HEK293 (cell line): ENCODE data around the gene TNS1.

Experiments
- CTCF ChIA-PET: fragments of 350-600 bp; formaldehyde crosslinking; extraction: SDS; loops from one replicate; lab custom pipeline; 2021; ENCODE audit warnings: antibody characterized with exemption; lab: Yijun Ruan, JAX
- POLR2A ChIA-PET: fragments of 300-600 bp; formaldehyde crosslinking; extraction: SDS; loops from one replicate; lab custom pipeline; 2020; ENCODE audit warnings: antibody characterized with exemption, inconsistent platforms; lab: Yijun Ruan, JAX
- H3K27ac ChIP-seq: fragments of 200-500 bp; sonication (Bioruptor generic); 2 replicates; pipeline ENCODE4 v1.5.1; 2014; ENCODE audit warnings: low read depth, low read length, control low read depth, inconsistent platforms; ENCODE audit errors: extremely low read depth
- H3K36me3 ChIP-seq, 2 experiments: fragments of 200-500 bp in 1 of 2; sonication (Bioruptor generic) in 1 of 2; 1 replicate in 1 of 2; 2 replicates in 1 of 2; pipeline ENCODE4 v1.5.1; 2014 to 2017; ENCODE audit warnings: inconsistent platforms in 2 of 2, low read length in 2 of 2; ENCODE audit not compliant: control insufficient read depth in 2 of 2, insufficient read depth in 1 of 2
- H3K4me1 ChIP-seq: fragments of 200-500 bp; sonication (Bioruptor generic); 2 replicates; pipeline ENCODE4 v1.5.1; 2014; ENCODE audit warnings: mild to moderate bottlenecking, low read length, inconsistent platforms; ENCODE audit not compliant: control insufficient read depth, insufficient read depth
- H3K4me3 ChIP-seq: 2 replicates; pipeline ENCODE4 v1.5.1; 2011; ENCODE audit warnings: low read depth, mild to moderate bottlenecking, control low read depth, low read length, moderate library complexity
- H3K9me3 ChIP-seq: fragments of 200-500 bp; sonication (Bioruptor generic); 2 replicates; pipeline ENCODE4 v1.5.1; 2014; ENCODE audit warnings: low read depth, low read length, inconsistent platforms; ENCODE audit not compliant: control insufficient read depth, insufficient read depth
- BCL11A ChIP-seq: fragments of 450-650 bp; formaldehyde crosslinking; IDR thresholded peaks from 2 replicates; pipeline ENCODE4 v1.5.1; 2016; ENCODE audit warnings: low read depth, missing biosample characterization, missing genetic modification characterization
- KLF1 ChIP-seq: fragments of 450-650 bp; formaldehyde crosslinking; IDR thresholded peaks from 2 replicates; pipeline ENCODE4 v1.5.1; 2016; ENCODE audit warnings: missing biosample characterization, missing genetic modification characterization
- KLF16 ChIP-seq: fragments of 450-650 bp; formaldehyde crosslinking; IDR thresholded peaks from 2 replicates; pipeline ENCODE4 v1.5.1; 2017; ENCODE audit warnings: missing biosample characterization, missing genetic modification characterization
- KLF7 ChIP-seq: fragments of 450-650 bp; formaldehyde crosslinking; IDR thresholded peaks from 2 replicates; pipeline ENCODE4 v1.5.1; 2016; ENCODE audit warnings: missing biosample characterization, missing genetic modification characterization, borderline replicate concordance
- SALL2 ChIP-seq: fragments of 450-650 bp; formaldehyde crosslinking; IDR thresholded peaks from 2 replicates; pipeline ENCODE4 v1.5.0; 2017; ENCODE audit warnings: missing biosample characterization, mild to moderate bottlenecking, missing genetic modification characterization, borderline replicate concordance
- SCRT1 ChIP-seq: fragments of 450-650 bp; formaldehyde crosslinking; IDR thresholded peaks from 2 replicates; pipeline ENCODE4 v1.5.1; 2016; ENCODE audit warnings: missing biosample characterization, missing genetic modification characterization, borderline replicate concordance
- SP2 ChIP-seq: fragments of 450-650 bp; formaldehyde crosslinking; IDR thresholded peaks from 2 replicates; pipeline ENCODE4 v1.5.1; 2016; ENCODE audit warnings: missing biosample characterization, missing genetic modification characterization
- ZBTB1 ChIP-seq: fragments of 450-650 bp; formaldehyde crosslinking; IDR thresholded peaks from 2 replicates; pipeline ENCODE4 v1.5.1; 2016; ENCODE audit warnings: missing biosample characterization, missing genetic modification characterization
- ZBTB17 ChIP-seq: fragments of 450-650 bp; formaldehyde crosslinking; IDR thresholded peaks from 2 replicates; pipeline ENCODE4 v1.5.1; 2016; ENCODE audit warnings: missing biosample characterization, missing genetic modification characterization
- ZBTB8A ChIP-seq: fragments of 450-650 bp; formaldehyde crosslinking; IDR thresholded peaks from 2 replicates; pipeline ENCODE4 v1.5.1; 2016; ENCODE audit warnings: missing biosample characterization, missing genetic modification characterization
- ZNF114 ChIP-seq: fragments of 450-650 bp; formaldehyde crosslinking; IDR thresholded peaks from 2 replicates; pipeline ENCODE4 v1.5.0; 2017; ENCODE audit warnings: missing biosample characterization, missing genetic modification characterization
- ZNF132 ChIP-seq: fragments of 450-650 bp; formaldehyde crosslinking; IDR thresholded peaks from 2 replicates; pipeline ENCODE4 v1.5.1; 2017; ENCODE audit warnings: missing biosample characterization, missing genetic modification characterization, borderline replicate concordance
- ZNF221 ChIP-seq: fragments of 450-650 bp; formaldehyde crosslinking; IDR thresholded peaks from 2 replicates; pipeline ENCODE4 v1.5.1; 2017; ENCODE audit warnings: missing biosample characterization, missing genetic modification characterization, borderline replicate concordance
- ZNF292 ChIP-seq: fragments of 450-650 bp; formaldehyde crosslinking; IDR thresholded peaks from 2 replicates; pipeline ENCODE4 v1.5.1; 2016; ENCODE audit warnings: low read depth, missing biosample characterization, missing genetic modification characterization, borderline replicate concordance
- ZNF335 ChIP-seq: fragments of 450-650 bp; formaldehyde crosslinking; conservative IDR thresholded peaks from 2 replicates; pipeline ENCODE4 v1.5.1; 2016; ENCODE audit warnings: missing biosample characterization, missing genetic modification characterization
- ZNF394 ChIP-seq: fragments of 450-650 bp; formaldehyde crosslinking; IDR thresholded peaks from 2 replicates; pipeline ENCODE4 v1.5.1; 2016; ENCODE audit warnings: missing biosample characterization, missing genetic modification characterization, mild to moderate bottlenecking, moderate library complexity, borderline replicate concordance
- ZNF521 ChIP-seq: fragments of 450-650 bp; formaldehyde crosslinking; IDR thresholded peaks from 2 replicates; pipeline ENCODE4 v1.5.1; 2017; ENCODE audit warnings: missing biosample characterization, mild to moderate bottlenecking, missing genetic modification characterization
- ZNF660 ChIP-seq: fragments of 450-650 bp; IDR thresholded peaks from 2 replicates; pipeline ENCODE4 v1.5.1; 2018; ENCODE audit warnings: missing biosample characterization, mild to moderate bottlenecking, missing genetic modification characterization
- ZNF677 ChIP-seq: fragments of 450-650 bp; IDR thresholded peaks from 2 replicates; pipeline ENCODE4 v1.5.0; 2018; ENCODE audit warnings: missing biosample characterization, mild to moderate bottlenecking, missing genetic modification characterization, moderate library complexity
- ZNF768 ChIP-seq: fragments of 450-650 bp; formaldehyde crosslinking; IDR thresholded peaks from 2 replicates; pipeline ENCODE4 v1.5.1; 2018; ENCODE audit warnings: missing biosample characterization, mild to moderate bottlenecking, missing genetic modification characterization
- ZSCAN16 ChIP-seq: fragments of 450-650 bp; formaldehyde crosslinking; IDR thresholded peaks from 2 replicates; pipeline ENCODE4 v1.5.1; 2016; ENCODE audit warnings: missing biosample characterization, missing genetic modification characterization
- TF ChIP-seq, protein P1 (sequence below): fragments of 450-650 bp; formaldehyde crosslinking; IDR thresholded peaks from 2 replicates; pipeline ENCODE4 v1.5.1; 2016; ENCODE audit warnings: missing biosample characterization, missing genetic modification characterization
- TF ChIP-seq, protein P2 (sequence below): fragments of 450-650 bp; formaldehyde crosslinking; IDR thresholded peaks from 2 replicates; pipeline ENCODE4 v1.5.1; 2016; ENCODE audit warnings: missing biosample characterization, missing genetic modification characterization
- TF ChIP-seq, protein P3 (sequence below): fragments of 450-650 bp; formaldehyde crosslinking; IDR thresholded peaks from 2 replicates; pipeline ENCODE4; 2016; ENCODE audit warnings: missing biosample characterization, missing genetic modification characterization
- TF ChIP-seq, protein P4 (sequence below): fragments of 450-650 bp; formaldehyde crosslinking; optimal IDR thresholded peaks from 2 replicates; pipeline ENCODE3; 2016; ENCODE audit warnings: missing biosample characterization, mild to moderate bottlenecking, missing genetic modification characterization
- TF ChIP-seq, protein P5 (sequence below): fragments of 450-650 bp; formaldehyde crosslinking; IDR thresholded peaks from 2 replicates; pipeline ENCODE4 v1.5.1; 2016; ENCODE audit warnings: missing biosample characterization, missing genetic modification characterization
- TF ChIP-seq, protein P6 (sequence below): fragments of 450-650 bp; formaldehyde crosslinking; IDR thresholded peaks from 2 replicates; pipeline ENCODE4 v1.5.1; 2016; ENCODE audit warnings: missing biosample characterization, missing genetic modification characterization

Gene TNS1

DNA sequence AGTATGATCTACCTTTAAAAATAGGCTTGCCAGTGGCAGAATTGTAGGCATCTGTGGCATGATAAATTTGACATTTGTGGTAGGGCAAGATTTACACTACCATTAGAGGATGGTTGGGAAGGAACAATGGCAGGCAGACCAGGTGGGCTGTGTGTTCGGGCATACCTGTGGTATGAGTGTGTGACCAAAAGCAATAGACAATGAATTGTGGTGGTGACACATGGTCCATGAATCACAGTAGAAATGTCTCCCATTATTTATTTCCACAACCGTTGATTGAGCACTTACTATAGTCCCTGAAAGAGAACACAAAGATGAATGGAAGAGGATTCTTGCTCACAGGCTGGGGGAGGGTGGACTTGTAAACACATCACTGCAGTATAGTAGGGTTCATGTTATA lies 36.4 kb upstream of the TNS1 start:
- H3K4me1 ChIP-seq = no peaks in the 10 kb centered on the region
- H3K36me3 ChIP-seq = no peaks in the 10 kb centered on the region
- no peak overlapping the region for H3K4me3 ChIP-seq
- H3K27ac ChIP-seq = no peak overlapping the region
- no peaks in the 10 kb centered on the region for H3K9me3 ChIP-seq
- TF ChIP-seq, protein P1, sequence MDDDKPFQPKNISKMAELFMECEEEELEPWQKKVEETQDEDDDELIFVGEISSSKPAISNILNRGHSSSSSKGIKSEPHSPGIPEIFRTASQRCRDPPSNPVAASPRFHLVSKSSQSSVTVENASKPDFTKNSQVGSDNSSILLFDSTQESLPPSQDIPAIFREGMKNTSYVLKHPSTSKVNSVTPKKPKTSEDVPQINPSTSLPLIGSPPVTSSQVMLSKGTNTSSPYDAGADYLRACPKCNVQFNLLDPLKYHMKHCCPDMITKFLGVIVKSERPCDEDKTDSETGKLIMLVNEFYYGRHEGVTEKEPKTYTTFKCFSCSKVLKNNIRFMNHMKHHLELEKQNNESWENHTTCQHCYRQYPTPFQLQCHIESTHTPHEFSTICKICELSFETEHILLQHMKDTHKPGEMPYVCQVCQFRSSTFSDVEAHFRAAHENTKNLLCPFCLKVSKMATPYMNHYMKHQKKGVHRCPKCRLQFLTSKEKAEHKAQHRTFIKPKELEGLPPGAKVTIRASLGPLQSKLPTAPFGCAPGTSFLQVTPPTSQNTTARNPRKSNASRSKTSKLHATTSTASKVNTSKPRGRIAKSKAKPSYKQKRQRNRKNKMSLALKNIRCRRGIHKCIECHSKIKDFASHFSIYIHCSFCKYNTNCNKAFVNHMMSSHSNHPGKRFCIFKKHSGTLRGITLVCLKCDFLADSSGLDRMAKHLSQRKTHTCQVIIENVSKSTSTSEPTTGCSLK (tag by site-specific recombination) = no peak
- TF ChIP-seq ZNF221 (tag by site-specific recombination) (no peak), SCRT1 (tag by site-specific recombination) (no peak), ZNF768 (no peak), ZBTB8A (tag by site-specific recombination) (no peak), BCL11A (tag by site-specific recombination) (no peak), ZNF335 (no peak), ZBTB1 (tag by site-specific recombination) (no peak), ZNF677 (no peak), ZNF292 (tag by site-specific recombination) (no peak), ZNF132 (tag by site-specific recombination) (no peak), KLF7 (no peak), ZNF521 (tag by site-specific recombination) (no peak)
- TF ChIP-seq, protein P2, sequence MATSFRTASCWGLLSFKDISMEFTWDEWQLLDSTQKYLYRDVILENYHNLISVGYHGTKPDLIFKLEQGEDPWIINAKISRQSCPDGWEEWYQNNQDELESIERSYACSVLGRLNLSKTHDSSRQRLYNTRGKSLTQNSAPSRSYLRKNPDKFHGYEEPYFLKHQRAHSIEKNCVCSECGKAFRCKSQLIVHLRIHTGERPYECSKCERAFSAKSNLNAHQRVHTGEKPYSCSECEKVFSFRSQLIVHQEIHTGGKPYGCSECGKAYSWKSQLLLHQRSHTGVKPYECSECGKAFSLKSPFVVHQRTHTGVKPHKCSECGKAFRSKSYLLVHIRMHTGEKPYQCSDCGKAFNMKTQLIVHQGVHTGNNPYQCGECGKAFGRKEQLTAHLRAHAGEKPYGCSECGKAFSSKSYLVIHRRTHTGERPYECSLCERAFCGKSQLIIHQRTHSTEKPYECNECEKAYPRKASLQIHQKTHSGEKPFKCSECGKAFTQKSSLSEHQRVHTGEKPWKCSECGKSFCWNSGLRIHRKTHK (tag by site-specific recombination) = no peak
- TF ChIP-seq, protein P3, sequence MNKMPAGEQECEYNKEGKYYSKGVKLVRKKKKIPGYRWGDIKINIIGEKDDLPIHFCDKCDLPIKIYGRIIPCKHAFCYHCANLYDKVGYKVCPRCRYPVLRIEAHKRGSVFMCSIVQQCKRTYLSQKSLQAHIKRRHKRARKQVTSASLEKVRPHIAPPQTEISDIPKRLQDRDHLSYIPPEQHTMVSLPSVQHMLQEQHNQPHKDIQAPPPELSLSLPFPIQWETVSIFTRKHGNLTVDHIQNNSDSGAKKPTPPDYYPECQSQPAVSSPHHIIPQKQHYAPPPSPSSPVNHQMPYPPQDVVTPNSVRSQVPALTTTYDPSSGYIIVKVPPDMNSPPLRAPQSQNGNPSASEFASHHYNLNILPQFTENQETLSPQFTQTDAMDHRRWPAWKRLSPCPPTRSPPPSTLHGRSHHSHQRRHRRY (tag by site-specific recombination) = no peak
- POLR2A ChIA-PET = no interaction called here
- CTCF ChIA-PET = interaction anchor here (1.1 to 2.8 kb wide), 3 partner anchors 250 to 253 kb away, joined by 3 to 16 read pairs (median 4); no protein-coding TSS in a partner anchor

DNA sequence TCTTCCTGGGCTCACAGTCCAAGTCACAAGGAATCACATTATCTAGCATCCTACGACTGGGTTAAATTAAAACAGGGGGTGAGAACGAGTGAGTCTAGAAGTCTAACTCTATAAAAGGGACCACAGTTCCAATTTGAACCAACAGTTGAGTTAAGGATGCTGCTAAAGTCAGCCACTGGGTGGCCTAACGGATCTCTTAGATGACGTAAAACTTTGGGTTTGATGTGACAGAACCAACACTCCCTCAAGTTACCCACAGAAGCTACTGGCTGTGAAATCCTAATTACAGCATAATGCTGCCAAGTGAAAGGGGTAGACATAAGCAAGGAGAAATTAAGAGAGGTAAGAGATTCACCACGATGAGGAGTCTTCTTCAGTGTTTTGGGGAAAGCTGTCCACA lies 33.6 kb upstream of the TNS1 start:
- ChIA-PET CTCF (interaction anchor here (0.7 to 2.9 kb wide), 7 partner anchors 9 to 250 kb away, joined by 3 to 25 read pairs (median 3); no protein-coding TSS in a partner anchor), POLR2A (no interaction called here)
- Histone ChIP-seq H3K4me3 (no peak overlapping the region), H3K4me1 (no peaks in the 10 kb centered on the region), H3K36me3 (no peaks in the 10 kb centered on the region), H3K27ac (no peak overlapping the region), H3K9me3 (no peaks in the 10 kb centered on the region)
- TF ChIP-seq, protein P4, sequence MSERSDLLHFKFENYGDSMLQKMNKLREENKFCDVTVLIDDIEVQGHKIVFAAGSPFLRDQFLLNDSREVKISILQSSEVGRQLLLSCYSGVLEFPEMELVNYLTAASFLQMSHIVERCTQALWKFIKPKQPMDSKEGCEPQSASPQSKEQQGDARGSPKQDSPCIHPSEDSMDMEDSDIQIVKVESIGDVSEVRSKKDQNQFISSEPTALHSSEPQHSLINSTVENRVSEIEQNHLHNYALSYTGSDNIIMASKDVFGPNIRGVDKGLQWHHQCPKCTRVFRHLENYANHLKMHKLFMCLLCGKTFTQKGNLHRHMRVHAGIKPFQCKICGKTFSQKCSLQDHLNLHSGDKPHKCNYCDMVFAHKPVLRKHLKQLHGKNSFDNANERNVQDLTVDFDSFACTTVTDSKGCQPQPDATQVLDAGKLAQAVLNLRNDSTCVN = no peak
- TF ChIP-seq, protein P5, sequence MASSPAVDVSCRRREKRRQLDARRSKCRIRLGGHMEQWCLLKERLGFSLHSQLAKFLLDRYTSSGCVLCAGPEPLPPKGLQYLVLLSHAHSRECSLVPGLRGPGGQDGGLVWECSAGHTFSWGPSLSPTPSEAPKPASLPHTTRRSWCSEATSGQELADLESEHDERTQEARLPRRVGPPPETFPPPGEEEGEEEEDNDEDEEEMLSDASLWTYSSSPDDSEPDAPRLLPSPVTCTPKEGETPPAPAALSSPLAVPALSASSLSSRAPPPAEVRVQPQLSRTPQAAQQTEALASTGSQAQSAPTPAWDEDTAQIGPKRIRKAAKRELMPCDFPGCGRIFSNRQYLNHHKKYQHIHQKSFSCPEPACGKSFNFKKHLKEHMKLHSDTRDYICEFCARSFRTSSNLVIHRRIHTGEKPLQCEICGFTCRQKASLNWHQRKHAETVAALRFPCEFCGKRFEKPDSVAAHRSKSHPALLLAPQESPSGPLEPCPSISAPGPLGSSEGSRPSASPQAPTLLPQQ (tag by site-specific recombination) = no peak
- TF ChIP-seq, protein P6, sequence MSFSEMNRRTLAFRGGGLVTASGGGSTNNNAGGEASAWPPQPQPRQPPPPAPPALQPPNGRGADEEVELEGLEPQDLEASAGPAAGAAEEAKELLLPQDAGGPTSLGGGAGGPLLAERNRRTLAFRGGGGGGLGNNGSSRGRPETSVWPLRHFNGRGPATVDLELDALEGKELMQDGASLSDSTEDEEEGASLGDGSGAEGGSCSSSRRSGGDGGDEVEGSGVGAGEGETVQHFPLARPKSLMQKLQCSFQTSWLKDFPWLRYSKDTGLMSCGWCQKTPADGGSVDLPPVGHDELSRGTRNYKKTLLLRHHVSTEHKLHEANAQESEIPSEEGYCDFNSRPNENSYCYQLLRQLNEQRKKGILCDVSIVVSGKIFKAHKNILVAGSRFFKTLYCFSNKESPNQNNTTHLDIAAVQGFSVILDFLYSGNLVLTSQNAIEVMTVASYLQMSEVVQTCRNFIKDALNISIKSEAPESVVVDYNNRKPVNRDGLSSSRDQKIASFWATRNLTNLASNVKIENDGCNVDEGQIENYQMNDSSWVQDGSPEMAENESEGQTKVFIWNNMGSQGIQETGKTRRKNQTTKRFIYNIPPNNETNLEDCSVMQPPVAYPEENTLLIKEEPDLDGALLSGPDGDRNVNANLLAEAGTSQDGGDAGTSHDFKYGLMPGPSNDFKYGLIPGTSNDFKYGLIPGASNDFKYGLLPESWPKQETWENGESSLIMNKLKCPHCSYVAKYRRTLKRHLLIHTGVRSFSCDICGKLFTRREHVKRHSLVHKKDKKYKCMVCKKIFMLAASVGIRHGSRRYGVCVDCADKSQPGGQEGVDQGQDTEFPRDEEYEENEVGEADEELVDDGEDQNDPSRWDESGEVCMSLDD = no peak
- TF ChIP-seq ZNF114 (tag by site-specific recombination) (no peak), ZNF660 (tag by site-specific recombination) (no peak), ZNF394 (no peak), KLF1 (tag by site-specific recombination) (no peak), ZSCAN16 (tag by site-specific recombination) (no peak), ZBTB17 (tag by site-specific recombination) (no peak), SALL2 (no peak), SP2 (tag by site-specific recombination) (no peak), KLF16 (tag by site-specific recombination) (no peak)
